PC-3 (cell line): ENCODE data around the gene EP400.

Experiments
- CTCF ChIP-seq: fragments of 300-600 bp; sonication (generic); conservative IDR thresholded peaks from 2 replicates; pipeline ENCODE4 v1.5.1; 2017; ENCODE audit warnings: antibody characterized with exemption, low read depth, mild to moderate bottlenecking, low read length
- EZH2 ChIP-seq: fragments of 300-600 bp; sonication (generic); IDR thresholded peaks from one replicate; pipeline ENCODE4 v1.6.1; 2017; ENCODE audit warnings: antibody characterized with exemption, mild to moderate bottlenecking, low read length; ENCODE audit not compliant: unreplicated experiment
- EZH2phosphoT487 ChIP-seq: fragments of 300-600 bp; sonication (generic); IDR thresholded peaks from 2 replicates; pipeline ENCODE4 v1.6.1; 2018; ENCODE audit warnings: mild to moderate bottlenecking, antibody characterized with exemption, low read length, borderline replicate concordance

- TF ChIP-seq EZH2 (no peak), CTCF (no peak), EZH2phosphoT487 (no peak)
Measured at GRCh38 chr12:131934535-131934934, 15.2 kb upstream of the EP400 start.
